SU-DHL-6 (cell line): ENCODE data around the gene DNAJB1.

Source experiments
- H2AFZ ChIP-seq: fragments of 200-600 bp; sonication (generic); 2 replicates; pipeline ENCODE4 v1.6.1; 2014; ENCODE audit warnings: low read depth, mild to moderate bottlenecking, moderate library complexity, mixed read lengths, antibody characterized with exemption, low read length; ENCODE audit not compliant: severe bottlenecking
- H3F3A ChIP-seq: fragments of 200-600 bp; shearing (Covaris generic); 2 replicates; pipeline ENCODE4 v1.6.0; 2016; ENCODE audit warnings: antibody characterized with exemption, mild to moderate bottlenecking; ENCODE audit not compliant: insufficient read depth
- H3K27ac ChIP-seq: fragments of 200-600 bp; sonication (generic); 2 replicates; pipeline ENCODE4 v1.5.1; 2016; ENCODE audit warnings: low read depth, mild to moderate bottlenecking, low read length, moderate library complexity, mixed read lengths
- H3K27me3 ChIP-seq: fragments of 200-600 bp; sonication (generic), shearing (Covaris generic); 2 replicates; pipeline ENCODE4 v1.6.0; 2014; ENCODE audit warnings: mild to moderate bottlenecking, low read length
- H3K36me3 ChIP-seq: fragments of 200-600 bp; sonication (generic); 2 replicates; pipeline ENCODE4 v1.6.1; 2014; ENCODE audit warnings: mild to moderate bottlenecking, low read length, mixed read lengths
- H3K4me2 ChIP-seq: fragments of 300-600, 200-600 bp; shearing (Covaris generic), sonication (generic); 2 replicates; pipeline ENCODE4 v1.6.0; 2014; ENCODE audit warnings: low read length, low read depth, mild to moderate bottlenecking; ENCODE audit not compliant: poor library complexity, severe bottlenecking
- H3K4me3 ChIP-seq: fragments of 200-600 bp; sonication (generic); 2 replicates; pipeline ENCODE4 v1.5.1; 2014; ENCODE audit warnings: antibody characterized with exemption, low read length, mild to moderate bottlenecking, mixed read lengths; ENCODE audit not compliant: insufficient read depth, poor library complexity, severe bottlenecking
- H3K79me2 ChIP-seq: fragments of 200-600 bp; sonication (generic); 2 replicates; pipeline ENCODE4 v1.6.1; 2014; ENCODE audit warnings: mild to moderate bottlenecking, low read length, moderate library complexity; ENCODE audit not compliant: insufficient read depth
- H3K9ac ChIP-seq: fragments of 200-600 bp; sonication (generic); 2 replicates; pipeline ENCODE4 v1.7.0; 2014; ENCODE audit warnings: mild to moderate bottlenecking, low read length
- H3K9me2 ChIP-seq: fragments of 200-600 bp; sonication (generic); replicated peaks from 2 replicates; pipeline ENCODE4 v1.6.1; 2014; ENCODE audit warnings: low read length; ENCODE audit not compliant: insufficient read depth
- H3K9me3 ChIP-seq: fragments of 200-600 bp; sonication (generic); 2 replicates; pipeline ENCODE4 v1.6.1; 2014; ENCODE audit warnings: low read length, mixed read lengths; ENCODE audit not compliant: insufficient read depth
- H4K20me1 ChIP-seq: fragments of 200-600 bp; sonication (generic); 2 replicates; pipeline ENCODE4 v1.6.1; 2014; ENCODE audit warnings: low read depth, mild to moderate bottlenecking, antibody characterized with exemption, low read length, moderate library complexity, mixed read lengths
- CTCF ChIP-seq: fragments of 200-600 bp; sonication (generic); IDR thresholded peaks from one replicate; pipeline ENCODE4 v1.5.1; 2017; ENCODE audit warnings: antibody characterized with exemption, mild to moderate bottlenecking, low read length, moderate library complexity; ENCODE audit not compliant: insufficient read depth, poor library complexity, severe bottlenecking
- EZH2phosphoT487 ChIP-seq: fragments of 200-600 bp; sonication (generic), shearing (Covaris generic); conservative IDR thresholded peaks from 2 replicates; pipeline ENCODE4 v1.6.1; 2018; ENCODE audit warnings: mild to moderate bottlenecking, antibody characterized with exemption, low read length, moderate library complexity, mixed read lengths

DNAJB1 gene

DNA sequence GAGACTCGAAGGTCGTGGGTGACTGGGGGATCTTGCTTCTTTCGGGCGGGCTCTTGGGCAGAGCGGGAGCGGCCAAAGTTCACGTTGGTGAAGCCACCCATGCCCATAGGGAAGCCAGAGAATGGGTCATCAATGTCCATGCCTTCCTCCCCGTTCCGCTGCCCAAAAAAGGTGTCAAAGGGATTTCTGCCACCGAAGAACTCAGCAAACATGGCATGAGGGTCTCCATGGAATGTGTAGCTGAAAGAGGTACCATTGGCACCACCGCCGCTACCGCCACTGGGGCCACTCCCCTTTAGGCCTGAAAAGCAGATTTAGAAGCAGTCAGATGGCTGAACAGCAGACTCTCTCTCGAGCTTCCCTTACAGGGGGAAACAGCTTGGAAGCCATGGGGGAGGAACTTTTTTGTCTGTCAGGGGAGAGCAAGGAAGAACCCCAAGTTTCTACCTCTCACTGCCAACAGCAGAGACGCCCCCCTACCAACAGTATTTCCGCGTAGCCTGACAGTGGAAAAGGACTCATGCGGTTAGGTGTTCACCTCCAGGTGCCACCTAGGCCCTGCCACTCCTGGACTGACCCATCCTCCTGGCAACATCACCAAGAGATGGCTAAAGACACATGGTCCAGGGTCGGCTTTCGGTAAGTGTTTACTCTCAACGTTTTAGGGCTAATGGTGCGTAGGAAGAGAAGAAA lies 1.3 kb downstream of the DNAJB1 start:
- Histone ChIP-seq H3K9ac (peak overlapping the region; percentile 84), H3K79me2 (peaks cover 24% of the 10 kb centered on the region), H4K20me1 (0 out of 2 replicates have a peak, but pooled peaks cover 6% of the 10 kb centered on the region), H3F3A (peaks cover 22% of the 10 kb centered on the region; the same call in 1 of the 2 replicates), H2AFZ (no peak overlapping the region), H3K36me3 (no peaks in the 10 kb centered on the region), H3K4me2 (peak overlapping the region; percentile 76), H3K9me3 (no peaks in the 10 kb centered on the region), H3K27me3 (no peaks in the 10 kb centered on the region), H3K9me2 (no peaks in the 10 kb centered on the region), H3K27ac (no peak overlapping the region), H3K4me3 (peak overlapping the region; percentile 90)
- no peak for TF ChIP-seq EZH2phosphoT487
- no peak for TF ChIP-seq CTCF

- Histone ChIP-seq H3F3A (peaks cover 22% of the 10 kb centered on the region; the same call in 1 of the 2 replicates), H3K27ac (no peak overlapping the region), H2AFZ (no peak overlapping the region), H3K4me3 (no peak overlapping the region), H3K9ac (no peak overlapping the region), H3K27me3 (no peaks in the 10 kb centered on the region), H3K36me3 (no peaks in the 10 kb centered on the region), H3K79me2 (peaks cover 24% of the 10 kb centered on the region), H3K9me2 (no peaks in the 10 kb centered on the region), H3K4me2 (no peak overlapping the region), H3K9me3 (no peaks in the 10 kb centered on the region), H4K20me1 (0 out of 2 replicates have a peak, but pooled peaks cover 6% of the 10 kb centered on the region)
- no peak for TF ChIP-seq EZH2phosphoT487
- TF ChIP-seq CTCF = no peak
Observed at GRCh38 chr19:14516048-14516534, 2.1 kb downstream of the DNAJB1 start.

DNA sequence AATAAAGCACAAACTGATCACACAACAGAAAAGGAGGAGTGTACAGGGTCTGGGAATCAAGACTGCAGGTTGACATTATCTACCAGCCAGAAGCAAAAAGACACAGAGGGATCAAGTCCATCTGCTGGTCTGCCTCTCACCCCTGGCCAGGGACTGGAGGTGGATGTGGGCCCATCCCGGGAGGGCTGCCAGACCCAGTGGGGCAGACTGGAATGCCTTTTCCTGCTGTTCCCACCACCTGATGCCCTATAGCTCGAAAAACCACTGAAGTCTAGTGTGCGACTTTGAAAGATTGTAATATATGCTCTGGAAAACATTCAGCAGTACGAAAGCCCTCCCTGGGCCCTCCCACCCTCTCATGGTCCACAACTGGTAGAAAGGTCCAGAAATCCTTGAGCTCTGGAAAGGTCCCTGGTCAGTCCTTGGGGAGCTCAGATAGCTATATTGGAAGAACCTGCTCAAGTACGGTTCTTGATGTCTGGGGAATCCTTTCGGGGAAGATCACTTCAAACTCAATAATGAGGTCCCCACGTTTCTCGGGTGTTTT lies 2.6 kb downstream of the DNAJB1 start:
- no peak overlapping the region for H2AFZ ChIP-seq
- H3K9me2 ChIP-seq = no peaks in the 10 kb centered on the region
- peaks cover 24% of the 10 kb centered on the region for H3K79me2 ChIP-seq
- H3K4me2 ChIP-seq = no peak overlapping the region
- no peaks in the 10 kb centered on the region for H3K36me3 ChIP-seq
- no peak overlapping the region for H3K9ac ChIP-seq
- TF ChIP-seq EZH2phosphoT487 (no peak), CTCF (no peak)
- H3K9me3 ChIP-seq = no peaks in the 10 kb centered on the region
- H3K27ac ChIP-seq = no peak overlapping the region
- no peak overlapping the region for H3K4me3 ChIP-seq
- no peaks in the 10 kb centered on the region for H3K27me3 ChIP-seq
- H3F3A ChIP-seq = peaks cover 22% of the 10 kb centered on the region; the same call in 1 of the 2 replicates
- H4K20me1 ChIP-seq = 0 out of 2 replicates have a peak, but pooled peaks cover 6% of the 10 kb centered on the region
